ENCODE data around the gene SLC11A2.

- TF ChIP-seq CTCF (IDR thresholded peaks at IDR 0.05) (no peak), POLR2A (IDR thresholded peaks at IDR 0.05) (no peak)
Measured at GRCh38 chr12:50992819-50993218, 33.4 kb downstream of the SLC11A2 start.
